MV-4-11 (cell line): ENCODE data around the gene POLD4.

Experiments used
- DNase-seq: peaks from one replicate; lab custom pipeline; 2025; lab: John Stamatoyannopoulos, UW

The POLD4 gene

DNA sequence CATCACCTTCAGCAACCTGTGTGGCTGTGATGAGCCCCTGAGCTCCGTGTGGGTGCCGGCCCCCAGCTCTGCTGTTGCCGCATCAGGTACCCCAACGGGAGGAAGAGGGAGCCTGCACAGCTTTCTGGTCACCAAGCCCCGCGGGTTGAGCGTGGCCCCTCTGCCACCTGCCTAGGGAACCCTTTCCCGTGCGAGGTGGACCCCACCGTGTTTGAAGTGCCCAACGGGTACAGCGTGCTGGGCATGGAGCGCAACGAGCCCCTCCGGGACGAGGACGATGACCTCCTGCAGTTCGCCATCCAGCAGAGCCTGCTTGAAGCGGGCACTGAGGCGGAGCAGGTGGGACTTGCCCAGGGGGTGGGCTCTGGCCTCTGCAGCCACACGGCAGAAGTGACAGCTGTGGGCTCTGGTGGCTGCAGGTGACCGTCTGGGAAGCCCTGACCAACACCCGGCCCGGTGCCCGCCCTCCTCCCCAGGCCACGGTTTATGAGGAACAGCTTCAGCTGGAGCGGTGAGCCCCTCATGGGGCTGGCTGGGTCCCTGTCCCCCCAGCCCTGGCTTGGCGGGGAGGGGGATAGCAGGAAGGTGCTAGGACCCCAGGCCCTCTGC, 51.9 kb downstream of the POLD4 start:
- DNase-seq, result no peak
